Right ventricle myocardium superior (tissue), 1 donor: ENCODE measurements around the gene TCF4. TPM values are rescaled to one million over a fixed set of nuclear protein-coding genes. Genes with fewer than 3 reads are reported as not detected.
A peak's percentile ranks its signal among the peaks of the same experiment; 100 is the strongest.

Experiments
- ATAC-seq: fragments of 200-7000 bp; cut with Tn5 transposase; one replicate; pipeline ENCODE4 v1.9.1; 2020; ENCODE audit warnings: mild to moderate bottlenecking; ENCODE audit not compliant: poor library complexity
- DNase-seq: peaks from one replicate; pipeline ENCODE4 v3.0.0-alpha.2; 2020
- intact Hi-C: fragments of 100-400 bp; cut with DNase I; formaldehyde crosslinking; loops from one replicate; pipeline ENCODE4 v1.11.2; 2022
- total RNA-seq: library from RNA; stranded (reverse); fragmentation: NEBNext Ultra II Directional; extraction: Animal tissue kit (Norgen Biotek cat#: 25700); gene quantifications from one replicate; pipeline ENCODE4 v1.2.1, GENCODE V29; 2021
- donor health status: DM: no; HTN: yes; CAD: no; lungs with severe emphysema.

TCF4 gene
- total RNA-seq, 1 donor from 2014 or later: 59.5 TPM

GRCh38 chr18:55252901-55253300, 335.1 kb downstream of the TCF4 start:
- DNase-seq (no peak), ATAC-seq (no peak)
- intact Hi-C loops: no loop called here

- ATAC-seq: peak; percentile 54
- intact Hi-C loops: no loop called here
Observed at GRCh38 chr18:55252053-55252675, 335.8 kb downstream of the TCF4 start.

DNA sequence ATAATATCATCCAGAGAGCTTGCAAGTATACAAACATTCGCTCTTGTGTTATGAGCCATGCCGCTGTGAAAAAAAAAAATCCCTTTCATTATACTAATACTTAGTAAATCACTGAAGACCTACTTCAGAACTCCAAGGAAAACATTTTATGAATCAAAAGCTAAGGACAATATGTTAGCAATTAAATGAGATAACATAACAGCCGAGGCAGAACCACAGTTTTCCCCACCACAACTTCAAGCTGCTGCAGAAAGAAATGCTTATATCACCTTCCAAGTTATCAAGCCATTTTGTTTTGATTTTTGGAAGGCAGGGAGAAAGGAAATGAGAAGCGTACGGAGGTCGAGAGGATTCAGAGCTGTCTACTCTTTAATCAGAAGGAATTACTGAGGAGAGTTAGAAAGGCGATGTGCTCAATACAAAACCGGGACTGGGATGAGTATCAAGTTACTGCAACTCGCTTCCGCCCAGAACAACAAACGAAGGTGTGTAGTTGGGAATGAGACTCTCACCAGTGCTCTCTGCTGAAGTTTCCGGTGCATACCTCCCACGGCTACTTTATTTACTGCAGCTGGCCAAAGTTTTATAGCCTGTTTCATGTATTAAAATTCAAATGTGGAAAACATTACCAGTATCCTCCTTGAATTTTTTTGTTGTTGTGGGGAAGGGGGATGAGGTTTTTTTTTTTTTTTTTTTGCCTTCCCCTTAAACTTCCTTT, 336.6 kb downstream of the TCF4 start:
- DNase-seq (no peak), ATAC-seq (peak; percentile 44)
- intact Hi-C loops: no loop called here

More at GRCh38 chr18:55252053-55252675, 335.8 kb downstream of the TCF4 start:
- DNase-seq: no peak

- ATAC-seq: no peak
- intact Hi-C loops: no loop called here
- DNase-seq: no peak
Observed at GRCh38 chr18:55250768-55251173, 337.2 kb downstream of the TCF4 start.

DNA sequence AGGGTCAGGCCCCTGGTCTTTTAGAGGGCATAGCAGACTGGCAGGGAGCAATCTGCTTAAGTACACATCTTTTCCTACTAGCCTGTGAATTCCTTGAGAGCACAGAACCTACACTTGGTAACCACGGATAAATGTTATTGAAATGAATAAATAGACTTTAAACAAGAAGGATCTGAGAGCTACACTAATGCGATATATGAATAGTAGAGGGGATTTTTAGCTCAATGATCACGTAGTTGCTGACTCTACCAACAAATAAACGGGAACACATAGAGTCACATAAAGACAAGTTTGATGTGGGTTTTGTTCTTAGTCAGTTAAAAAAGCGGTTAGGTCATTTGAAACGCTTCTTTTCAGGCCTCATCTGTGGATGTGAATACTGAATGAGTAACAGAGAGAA, 338.4 kb downstream of the TCF4 start:
- intact Hi-C loops: no loop called here
- no peak for ATAC-seq

DNA sequence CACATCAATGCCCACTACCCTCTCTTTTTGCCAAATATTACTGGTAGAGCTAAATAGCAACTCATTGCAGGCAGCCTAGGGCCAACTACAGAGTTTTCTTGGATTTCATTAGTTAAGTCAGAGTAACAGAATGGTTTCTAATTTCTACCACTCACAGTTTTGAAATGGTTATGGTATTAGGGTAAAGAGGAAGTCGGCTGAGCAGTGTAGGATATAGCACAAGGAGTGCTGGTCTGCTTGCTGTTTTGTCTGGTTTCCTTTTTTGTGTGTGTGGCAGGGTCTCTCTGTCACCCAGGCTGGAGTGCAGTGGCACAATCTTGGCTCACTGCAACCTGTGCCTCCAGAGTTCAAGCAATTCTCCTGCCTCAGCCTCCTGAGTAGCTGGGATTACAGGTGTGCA, 339.5 kb downstream of the TCF4 start:
- no peak for DNase-seq
- intact Hi-C loops: no loop called here
- ATAC-seq: no peak

More for the DNA sequence above, 338.4 kb downstream of the TCF4 start:
- DNase-seq: no peak

DNA sequence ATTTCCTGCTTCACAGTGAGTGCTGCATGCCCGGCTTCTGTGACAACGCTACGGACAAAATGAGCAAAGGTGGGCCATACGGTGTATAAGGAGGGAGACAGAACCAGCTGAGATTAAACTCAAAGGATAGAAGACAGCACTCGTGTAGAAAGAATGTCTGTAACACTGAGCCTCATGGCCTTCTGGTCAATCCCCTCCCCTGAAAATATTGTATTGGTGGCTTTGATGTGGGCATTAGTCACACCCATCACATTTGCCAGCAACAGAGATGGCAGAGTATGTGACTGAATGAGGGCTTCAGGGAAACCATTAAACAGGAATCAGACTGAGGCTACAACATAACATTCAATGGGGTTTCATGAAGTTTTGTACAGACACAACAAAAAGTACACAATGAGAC, 341.0 kb downstream of the TCF4 start:
- intact Hi-C loops: no loop called here
- no peak for ATAC-seq
- DNase-seq: no peak

- no peak for DNase-seq
- intact Hi-C loops: no loop called here
- no peak for ATAC-seq
Observed at GRCh38 chr18:55246278-55246677, 341.7 kb downstream of the TCF4 start.

- ATAC-seq: peak; percentile 40
- intact Hi-C loops: no loop called here
- no peak for DNase-seq
Observed at GRCh38 chr18:55245211-55245614, 342.8 kb downstream of the TCF4 start.

- ATAC-seq: peak; percentile 47
- no peak for DNase-seq
Observed at GRCh38 chr18:55244546-55244945, 343.4 kb downstream of the TCF4 start.

DNA sequence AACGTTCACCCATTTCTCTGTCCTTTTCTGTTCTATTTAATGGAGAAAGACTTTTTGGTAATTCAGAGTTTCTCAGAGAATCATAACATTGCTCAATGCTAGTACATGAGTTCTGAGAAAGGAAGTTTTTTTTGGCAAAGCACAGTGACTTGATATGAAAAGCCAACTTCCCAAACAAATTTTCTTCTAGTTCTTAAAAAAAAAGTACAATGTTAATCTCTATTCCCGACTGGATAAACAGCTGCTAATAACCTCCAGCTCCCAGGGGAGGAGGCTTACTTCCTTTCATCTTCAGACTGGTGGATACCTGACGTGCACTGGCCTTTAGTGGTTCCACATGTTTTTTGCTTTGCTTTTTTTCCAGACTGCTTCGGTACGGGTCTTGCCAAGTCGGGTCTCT, 344.1 kb downstream of the TCF4 start:
- ATAC-seq (peak; percentile 83), DNase-seq (no peak)
- intact Hi-C loops: loop anchor here (5.0 kb wide), 1 partner anchor 83 kb away; no protein-coding TSS in a partner anchor

More at GRCh38 chr18:55244546-55244945, 343.4 kb downstream of the TCF4 start:
- intact Hi-C loops: loop anchor here (5.0 kb wide), 1 partner anchor 83 kb away; no protein-coding TSS in a partner anchor

DNA sequence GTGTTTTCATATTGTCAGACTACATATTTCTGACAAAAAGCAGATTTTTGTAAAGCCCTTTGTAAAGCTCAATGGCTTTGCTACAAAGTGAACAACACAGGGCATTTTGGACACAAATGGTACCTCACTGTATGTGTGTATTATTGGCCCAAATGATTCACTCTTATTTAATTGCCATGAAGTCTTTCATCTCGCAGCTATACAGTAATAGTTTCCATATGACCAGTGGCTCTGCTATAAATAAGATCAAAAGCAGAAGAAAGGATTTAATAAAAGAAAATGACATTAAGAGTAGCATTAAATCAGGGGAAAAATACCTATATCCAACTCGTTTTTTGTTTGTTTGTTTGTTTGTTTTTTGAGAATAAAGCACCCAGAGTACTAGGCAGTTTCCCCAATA, 344.7 kb downstream of the TCF4 start:
- ATAC-seq (no peak), DNase-seq (no peak)
- intact Hi-C loops: loop anchor here (5.0 kb wide), 1 partner anchor 84 kb away; no protein-coding TSS in a partner anchor

- DNase-seq: no peak
- intact Hi-C loops: loop anchor here (5.0 kb wide), 1 partner anchor 86 kb away; no protein-coding TSS in a partner anchor
- no peak for ATAC-seq
Observed at GRCh38 chr18:55240978-55241377, 347.0 kb downstream of the TCF4 start.

GRCh38 chr18:55239740-55240139, 348.3 kb downstream of the TCF4 start:
- DNase-seq: no peak
- no peak for ATAC-seq
- intact Hi-C loops: loop anchor here (5.0 to 10.0 kb wide), 4 partner anchors 88 to 1335 kb away; no protein-coding TSS in a partner anchor

DNA sequence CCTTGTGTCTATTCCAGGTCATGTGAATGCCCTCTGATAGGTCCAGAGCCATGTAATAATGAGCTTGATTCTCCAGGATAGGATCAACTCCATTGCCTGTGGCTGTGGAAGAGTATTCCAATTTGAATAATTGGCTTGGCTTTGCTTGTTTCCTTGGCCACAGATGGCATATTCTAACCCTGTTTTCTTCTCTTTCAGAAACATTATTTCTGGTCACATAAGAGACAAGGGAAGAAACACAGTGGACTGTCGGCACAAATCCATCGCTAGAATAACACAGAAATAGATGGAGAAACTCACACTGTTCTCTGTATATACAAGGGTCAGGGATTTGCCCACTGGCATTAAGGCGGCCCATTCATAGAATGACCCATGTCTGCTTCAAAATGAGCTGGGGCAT, 350.3 kb downstream of the TCF4 start:
- ATAC-seq (no peak), DNase-seq (no peak)

DNA sequence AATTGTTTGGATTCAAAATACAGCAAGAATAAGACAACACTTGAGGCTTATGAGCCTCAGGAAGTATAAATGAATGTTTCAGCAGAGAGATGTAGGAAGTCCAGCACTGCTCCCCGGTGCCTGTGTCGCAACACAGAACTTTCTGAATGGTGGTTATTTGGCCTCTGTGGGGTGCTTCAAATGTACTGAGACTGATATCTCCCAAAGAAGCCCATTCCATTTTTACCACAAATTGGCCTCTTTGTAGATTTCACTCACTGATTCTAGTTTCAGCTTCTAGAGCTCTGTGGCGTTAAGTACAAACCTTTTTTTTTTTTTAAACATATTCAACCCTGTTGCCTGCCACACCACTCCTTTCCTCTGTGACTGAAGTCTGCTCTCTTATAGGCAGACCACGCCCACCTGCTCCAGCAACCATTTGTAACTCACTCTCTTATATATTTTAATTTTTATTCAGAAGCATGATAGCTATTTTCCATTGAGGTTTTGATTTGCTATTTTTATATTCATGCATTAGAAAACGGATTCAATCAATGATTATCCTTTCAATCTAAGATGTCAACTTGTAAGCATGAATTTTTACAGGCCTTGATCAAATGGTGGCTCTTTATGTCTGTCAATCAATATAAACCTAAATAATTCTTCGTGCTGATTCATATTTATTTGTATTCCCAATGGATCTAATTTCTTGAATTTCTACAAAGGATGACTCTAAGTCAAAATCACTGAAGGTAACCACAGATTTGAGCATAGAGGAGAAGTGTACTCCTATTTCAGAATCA, 351.7 kb downstream of the TCF4 start:
- DNase-seq (peak; percentile 61), ATAC-seq (peak; percentile 77)
- intact Hi-C loops: loop anchor here (10.0 kb wide), 3 partner anchors 178 to 1338 kb away; no protein-coding TSS in a partner anchor

More for the DNA sequence above, 350.3 kb downstream of the TCF4 start:
- intact Hi-C loops: loop anchor here (10.0 kb wide), 3 partner anchors 177 to 1337 kb away; no protein-coding TSS in a partner anchor

DNA sequence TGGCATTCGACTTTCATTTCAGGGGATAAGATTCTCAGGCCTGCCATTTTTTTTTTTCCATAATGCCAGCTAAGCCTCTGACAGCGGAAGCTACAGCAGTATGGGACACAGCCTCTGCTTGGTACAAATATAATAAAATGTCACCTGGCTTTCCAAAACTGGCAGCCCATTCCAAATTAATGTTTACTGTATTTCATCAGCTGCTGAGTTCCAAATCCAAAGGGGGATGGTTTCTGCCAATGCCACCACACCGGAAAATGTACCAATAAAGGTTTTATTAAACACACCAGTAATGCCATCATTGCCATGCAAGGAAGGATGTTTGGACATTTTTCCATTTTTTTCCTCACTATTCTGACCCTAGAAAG, 352.9 kb downstream of the TCF4 start:
- ATAC-seq: no peak

GRCh38 chr18:55234366-55235093, 353.5 kb downstream of the TCF4 start:
- ATAC-seq (peak; percentile 90), DNase-seq (peak; percentile 78)
- intact Hi-C loops: loop anchor here (5.0 to 10.0 kb wide), 4 partner anchors 180 to 1340 kb away; no protein-coding TSS in a partner anchor

More for the DNA sequence above, 352.9 kb downstream of the TCF4 start:
- intact Hi-C loops: loop anchor here (10.0 kb wide), 3 partner anchors 180 to 1340 kb away; no protein-coding TSS in a partner anchor
- no peak for DNase-seq
